Amygdala (tissue), 56 donors: ENCODE measurements around the gene POLR3K.
A peak's percentile ranks its signal among the peaks of the same experiment; 100 is the strongest.

Experiments
- DNase-seq, 56 donors: peaks; one replicate each; lab custom pipeline; 2025; lab: John Stamatoyannopoulos, UW

The POLR3K gene

DNA sequence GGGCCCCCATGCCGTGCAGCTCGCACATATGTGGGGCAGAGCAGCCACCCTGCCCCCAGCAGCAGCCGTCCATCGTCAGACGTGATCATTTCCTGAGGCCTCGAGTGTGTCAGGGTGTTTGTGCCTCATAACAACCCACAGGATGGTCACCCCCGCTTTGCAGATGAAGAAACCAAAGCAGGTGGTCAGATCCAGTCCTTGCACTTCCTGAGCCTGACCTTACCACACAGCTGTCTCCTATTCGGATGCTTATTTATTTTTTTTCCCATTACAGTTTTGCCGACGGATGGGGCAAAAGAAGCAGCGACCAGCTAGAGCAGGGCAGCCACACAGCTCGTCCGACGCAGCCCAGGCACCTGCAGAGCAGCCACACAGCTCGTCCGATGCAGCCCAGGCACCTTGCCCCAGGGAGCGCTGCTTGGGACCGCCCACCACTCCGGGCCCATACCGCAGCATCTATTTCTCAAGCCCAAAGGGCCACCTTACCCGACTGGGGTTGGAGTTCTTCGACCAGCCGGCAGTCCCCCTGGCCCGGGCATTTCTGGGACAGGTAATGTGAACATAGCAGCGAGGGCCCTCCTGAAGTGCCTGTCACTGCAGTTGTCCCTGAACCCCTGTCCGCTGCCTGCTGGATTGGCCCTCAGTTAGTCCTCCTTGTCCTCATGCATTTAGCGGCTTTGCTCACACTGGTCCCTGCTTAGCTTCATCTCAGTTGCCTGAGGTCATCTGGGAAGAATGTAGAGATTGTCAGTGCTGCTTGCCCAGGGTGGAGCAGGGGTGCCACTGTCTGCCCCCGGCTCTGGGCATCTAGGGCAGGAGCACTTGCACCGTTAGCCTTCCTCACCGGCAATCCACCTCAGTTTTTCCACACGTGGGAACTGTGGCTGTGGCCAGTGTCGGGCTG lies 26.0 kb upstream of the POLR3K start:
- DNase-seq, result no peak

DNA sequence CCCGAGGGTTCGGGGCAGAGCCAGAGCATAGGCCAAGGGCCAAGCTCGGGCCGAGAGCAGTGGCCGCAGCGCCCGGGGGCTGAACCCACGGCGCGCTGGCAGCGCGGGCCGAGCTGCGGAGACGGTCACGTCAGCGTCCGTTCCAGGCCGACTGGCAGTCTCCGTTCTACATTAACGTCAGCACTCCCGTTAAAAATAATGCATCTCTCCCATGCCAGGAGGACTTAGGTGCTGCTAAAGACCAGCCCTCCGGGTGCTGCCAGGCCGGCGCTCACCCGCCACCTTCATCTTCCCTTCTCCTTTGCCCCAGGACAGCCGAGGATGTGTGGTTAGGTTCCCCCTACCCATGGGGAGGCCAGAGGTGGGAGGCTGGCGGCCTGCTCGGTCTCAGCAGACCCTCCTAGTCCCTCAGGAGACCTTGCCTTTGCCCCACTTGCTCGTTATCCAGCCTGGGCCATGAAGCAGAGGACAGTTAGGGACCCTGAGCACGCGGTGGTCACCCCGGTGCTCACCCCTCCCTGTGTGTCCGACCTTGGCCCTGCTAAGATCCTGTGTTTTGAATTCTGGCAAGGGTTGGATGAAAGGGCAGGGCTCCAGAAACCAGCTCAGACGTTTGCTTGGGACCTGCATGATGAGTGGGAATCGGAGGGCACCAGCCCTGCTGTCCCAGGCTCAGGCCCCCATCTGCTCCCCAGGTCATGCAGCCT lies 25.2 kb upstream of the POLR3K start:
- DNase-seq, result peak in 4 of 56 donors; percentile 8 to 55 (median 32)

DNA sequence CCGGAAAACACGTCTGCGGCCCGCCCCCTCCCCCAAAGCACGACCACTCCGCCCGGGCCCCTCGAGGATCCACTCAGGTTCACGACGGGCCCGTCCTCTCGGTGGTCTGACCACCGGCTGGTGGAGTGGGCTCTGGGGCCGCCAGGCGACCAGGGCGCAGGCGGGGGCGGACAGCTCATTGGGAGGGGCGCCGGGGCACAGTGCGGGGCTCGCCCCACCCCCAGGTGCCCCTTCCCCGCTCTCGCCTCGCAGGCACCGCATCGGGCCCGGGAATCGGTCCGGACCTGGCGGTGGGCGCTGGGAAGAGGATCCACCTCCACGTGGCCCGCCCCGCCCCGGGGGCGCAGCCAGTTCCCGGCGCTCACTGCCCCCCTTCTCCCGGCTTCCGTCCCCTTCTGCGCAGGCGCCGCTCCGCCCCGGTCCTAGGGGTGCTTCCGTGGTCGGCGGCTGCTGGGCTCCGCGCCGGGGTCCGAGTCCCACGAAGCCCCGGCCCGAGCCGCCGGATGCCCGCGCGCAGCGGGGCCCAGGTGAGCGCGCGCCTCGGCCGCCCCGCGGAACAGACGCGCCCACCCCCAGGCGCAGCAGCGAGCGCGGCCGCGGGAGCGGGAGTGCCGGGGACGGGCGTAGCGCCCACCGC lies 24.5 kb upstream of the POLR3K start, which contains the start of gene MPG:
Gene MPG (plus strand): TSS at position 419 of the 637 bp plus-strand sequence. CDS start 85 bp downstream, at position 504.
- DNase-seq, result peak in 52 of 56 donors; percentile 24 to 89 (median 70)

DNA sequence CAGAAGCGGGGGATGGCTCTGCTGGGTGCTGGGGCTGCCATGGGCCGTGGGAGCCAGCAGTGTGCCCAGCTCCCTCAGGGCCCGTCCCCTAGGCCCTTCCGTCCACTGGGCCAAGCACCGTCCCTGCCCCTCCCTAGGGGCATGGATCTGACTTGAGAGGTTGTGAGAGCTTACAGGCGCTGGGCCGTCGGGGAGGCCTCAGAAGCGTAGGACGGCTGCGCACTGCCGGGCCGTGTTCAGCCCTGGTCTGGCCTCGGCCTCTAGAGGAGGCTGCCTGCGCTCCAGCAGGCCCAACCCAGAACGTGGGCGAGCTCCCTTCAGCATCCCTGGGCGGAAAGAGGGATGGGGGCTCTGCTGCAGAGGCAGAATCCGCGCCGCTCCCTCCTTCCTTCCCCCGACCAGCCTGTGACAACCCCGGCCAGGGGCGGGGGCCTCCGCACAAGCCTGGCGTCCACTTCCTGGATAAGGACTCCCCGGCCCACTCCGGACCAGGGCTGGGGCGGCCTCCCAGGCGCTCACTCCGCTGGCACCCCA lies 23.9 kb upstream of the POLR3K start:
- DNase-seq, result peak in 11 of 56 donors; percentile 30 to 68 (median 52)

DNA sequence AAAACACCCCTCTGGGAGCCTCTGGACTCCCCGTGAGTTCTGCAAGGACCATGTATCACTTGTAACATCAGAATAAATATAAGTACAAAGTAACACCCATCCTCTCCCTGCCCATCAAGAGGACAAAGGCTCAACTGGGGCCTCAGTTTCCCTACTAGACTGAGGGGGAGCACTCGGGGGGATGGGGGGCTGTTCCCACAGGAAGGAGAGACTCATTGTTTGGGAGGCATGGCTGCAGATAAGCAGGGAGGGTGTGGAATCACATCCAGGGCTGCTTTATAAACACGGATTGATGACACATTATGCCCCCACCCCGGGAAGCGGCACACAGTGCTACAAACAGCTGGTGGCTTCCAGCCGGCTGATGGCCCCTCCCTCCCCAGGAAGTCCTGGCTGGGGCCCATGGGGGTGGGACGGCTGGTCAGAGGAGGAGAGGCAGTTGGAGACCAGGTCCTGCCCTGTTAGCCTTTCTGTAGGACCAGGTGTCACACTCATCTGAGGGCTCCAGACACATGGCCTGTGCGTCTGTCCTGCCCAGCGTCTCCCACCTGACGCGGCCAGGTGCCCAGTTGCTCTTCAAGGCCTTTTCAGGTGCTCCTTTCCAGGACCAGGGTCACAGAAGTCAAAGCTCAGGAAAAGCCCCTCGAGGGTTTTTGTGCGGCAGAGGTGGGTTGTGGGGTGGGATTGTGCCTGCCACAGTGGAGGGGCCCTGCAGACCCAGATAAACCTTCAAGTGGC lies 23.3 kb upstream of the POLR3K start:
- peak in 8 of 56 donors; percentile 20 to 63 (median 34) for DNase-seq

DNA sequence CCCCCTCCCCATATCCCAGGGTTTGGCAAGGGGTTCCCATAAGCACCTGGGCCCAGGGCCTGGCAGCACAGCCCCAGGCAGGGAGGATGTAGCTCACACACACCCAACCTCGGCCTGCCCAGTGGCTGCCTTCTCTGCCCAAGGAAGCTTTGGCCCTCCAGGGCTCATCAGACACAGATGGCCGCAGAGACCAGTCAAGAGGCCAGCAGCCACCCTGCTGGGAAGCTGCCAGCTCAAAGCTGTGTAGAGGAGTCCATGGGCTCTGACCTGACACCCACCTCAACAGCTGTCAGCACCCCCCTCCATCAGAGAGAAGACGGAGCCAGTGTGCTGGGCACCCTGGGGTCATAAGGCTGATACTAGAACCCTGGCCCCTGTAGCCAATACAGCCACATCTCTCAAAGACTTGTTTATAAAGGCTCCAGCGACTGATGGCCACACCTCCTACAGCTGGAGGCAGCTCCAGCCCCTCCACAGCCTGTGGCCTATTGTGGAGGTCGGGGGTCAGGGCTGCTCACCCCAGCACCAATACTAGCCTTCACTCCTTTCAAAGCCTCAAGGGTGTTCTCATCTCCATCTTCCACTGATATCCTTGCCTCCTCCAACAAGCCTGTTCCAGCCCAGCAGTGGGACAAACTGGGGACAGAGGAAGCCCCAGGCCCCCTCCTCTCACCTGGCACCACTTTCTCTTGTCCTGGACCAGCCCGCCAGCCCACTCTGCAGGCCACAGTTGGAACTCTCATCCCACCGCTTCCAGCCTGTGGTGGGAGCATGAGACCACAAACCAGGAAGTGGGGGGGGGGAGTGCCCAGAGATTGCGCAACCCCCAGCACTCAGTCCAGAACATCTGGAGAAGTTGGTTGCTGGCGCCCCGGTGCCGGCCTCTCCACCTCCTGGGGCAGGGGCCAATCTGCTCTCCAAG lies 22.4 kb upstream of the POLR3K start:
- DNase-seq, result peak in 2 of 56 donors; percentile 10 to 25

DNA sequence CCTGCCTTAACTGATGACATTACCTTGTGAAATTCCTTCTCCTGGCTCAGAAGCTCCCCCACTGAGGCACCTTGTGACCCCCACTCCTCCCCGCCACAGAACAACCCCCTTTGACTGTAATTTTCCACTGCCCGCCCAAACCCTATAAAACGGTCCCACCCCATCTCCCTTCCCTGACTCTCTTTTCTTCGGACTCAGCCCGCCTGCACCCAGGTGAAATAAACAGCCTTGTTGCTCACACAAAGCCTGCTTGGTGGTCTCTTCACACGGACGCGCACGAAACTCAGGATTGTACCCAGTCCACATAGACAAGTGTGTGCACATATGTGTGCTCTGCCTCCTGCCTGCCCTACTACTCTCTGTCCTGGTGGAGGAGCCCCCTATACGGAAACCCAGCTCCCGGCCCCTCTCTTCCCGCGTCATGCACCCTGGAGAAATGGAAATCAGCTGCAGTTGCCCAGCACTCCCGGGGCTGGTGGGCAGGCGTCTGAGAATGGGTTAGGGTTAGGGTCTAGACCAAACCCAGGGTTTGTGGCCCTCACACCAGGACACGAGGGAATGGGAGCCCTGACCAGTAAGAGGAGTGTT lies 21.4 kb upstream of the POLR3K start:
- no peak for DNase-seq

DNA sequence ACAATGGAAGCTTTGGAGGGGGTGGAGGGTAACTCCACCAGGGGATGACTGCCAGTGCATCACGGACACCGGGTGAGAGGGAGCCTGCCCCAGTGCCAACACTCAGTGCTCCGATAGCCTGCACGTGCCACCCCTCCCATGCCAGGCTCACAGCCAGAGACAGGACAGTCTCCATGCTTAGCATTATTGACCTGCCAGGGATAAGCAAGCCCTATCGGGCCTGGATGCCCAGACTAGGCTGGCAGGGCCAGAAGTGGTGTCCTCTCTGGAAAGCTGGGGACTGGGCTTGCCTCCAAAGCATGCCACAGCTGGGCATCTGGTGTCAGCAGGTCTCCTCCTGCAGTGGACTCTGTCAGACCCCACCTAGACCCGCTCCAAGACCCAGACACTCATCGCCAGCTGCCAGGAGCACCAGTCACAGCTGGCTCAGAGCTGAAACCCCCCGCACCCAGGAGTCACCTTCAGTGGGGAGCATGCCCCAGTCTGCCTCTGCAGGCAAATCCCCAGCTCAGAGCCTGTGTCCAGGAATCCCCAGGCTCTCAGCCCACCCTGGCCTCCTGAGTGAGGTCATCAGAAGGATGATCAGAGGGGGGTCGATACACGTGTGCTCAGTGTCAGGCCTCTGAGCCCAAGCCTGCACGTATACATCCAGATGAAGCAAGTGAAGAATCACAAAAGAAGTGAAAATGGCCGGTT lies 20.8 kb upstream of the POLR3K start:
- DNase-seq, result peak in 4 of 56 donors; percentile 17 to 32 (median 23)

DNA sequence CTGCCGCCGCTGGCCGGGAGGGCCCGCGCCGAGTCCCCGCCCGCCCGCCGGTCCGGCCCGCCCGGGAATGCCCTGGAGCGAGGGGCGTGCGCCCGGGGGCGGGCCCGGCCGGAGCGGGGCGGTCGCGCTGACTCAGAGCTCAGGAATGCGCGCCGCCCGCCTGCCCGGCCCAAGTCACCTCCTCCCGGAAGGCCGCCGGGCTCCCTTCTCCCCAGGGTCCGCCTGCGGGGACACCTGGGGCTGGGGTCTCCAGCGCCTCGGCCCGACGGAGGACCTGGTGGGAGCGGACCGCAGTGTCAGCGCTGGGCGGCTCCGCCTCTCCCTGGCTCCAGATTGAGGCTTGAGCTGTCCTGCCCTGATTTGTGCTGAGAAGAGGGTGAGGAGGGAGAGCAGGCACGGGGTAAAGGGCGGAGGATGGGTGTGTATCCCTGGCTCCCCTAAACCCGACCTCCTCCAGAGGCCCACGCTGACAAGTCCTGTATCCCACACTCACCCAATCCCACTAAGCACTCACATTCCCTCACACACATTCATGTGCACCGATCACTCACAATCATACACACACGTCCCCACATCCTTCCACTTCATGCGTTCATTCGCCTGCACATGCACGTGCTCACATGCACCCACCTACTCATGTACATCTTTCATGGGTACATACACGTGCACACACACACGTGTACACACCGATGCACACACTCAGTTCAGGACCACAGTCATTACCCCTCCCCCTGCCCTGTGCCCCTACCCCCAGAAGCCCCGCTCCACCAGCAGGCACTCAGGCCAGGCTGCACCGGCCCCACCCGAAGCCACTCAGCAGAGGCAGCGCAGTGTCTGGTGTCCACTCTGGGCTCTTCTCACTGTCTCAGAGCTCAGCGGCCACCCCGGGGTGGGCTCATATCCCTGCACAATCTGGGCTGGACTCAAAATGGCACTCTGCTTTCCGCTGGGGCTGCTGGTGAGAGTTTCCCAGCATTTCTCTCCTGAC lies 19.4 kb upstream of the POLR3K start, which contains the start of gene RHBDF1:
Gene RHBDF1 (minus strand): TSS at position 71 of the 988 bp plus-strand sequence. CDS start 7,616 bp downstream, outside the sequence.
- DNase-seq, result peak in 4 of 56 donors; percentile 19 to 47 (median 26)

DNA sequence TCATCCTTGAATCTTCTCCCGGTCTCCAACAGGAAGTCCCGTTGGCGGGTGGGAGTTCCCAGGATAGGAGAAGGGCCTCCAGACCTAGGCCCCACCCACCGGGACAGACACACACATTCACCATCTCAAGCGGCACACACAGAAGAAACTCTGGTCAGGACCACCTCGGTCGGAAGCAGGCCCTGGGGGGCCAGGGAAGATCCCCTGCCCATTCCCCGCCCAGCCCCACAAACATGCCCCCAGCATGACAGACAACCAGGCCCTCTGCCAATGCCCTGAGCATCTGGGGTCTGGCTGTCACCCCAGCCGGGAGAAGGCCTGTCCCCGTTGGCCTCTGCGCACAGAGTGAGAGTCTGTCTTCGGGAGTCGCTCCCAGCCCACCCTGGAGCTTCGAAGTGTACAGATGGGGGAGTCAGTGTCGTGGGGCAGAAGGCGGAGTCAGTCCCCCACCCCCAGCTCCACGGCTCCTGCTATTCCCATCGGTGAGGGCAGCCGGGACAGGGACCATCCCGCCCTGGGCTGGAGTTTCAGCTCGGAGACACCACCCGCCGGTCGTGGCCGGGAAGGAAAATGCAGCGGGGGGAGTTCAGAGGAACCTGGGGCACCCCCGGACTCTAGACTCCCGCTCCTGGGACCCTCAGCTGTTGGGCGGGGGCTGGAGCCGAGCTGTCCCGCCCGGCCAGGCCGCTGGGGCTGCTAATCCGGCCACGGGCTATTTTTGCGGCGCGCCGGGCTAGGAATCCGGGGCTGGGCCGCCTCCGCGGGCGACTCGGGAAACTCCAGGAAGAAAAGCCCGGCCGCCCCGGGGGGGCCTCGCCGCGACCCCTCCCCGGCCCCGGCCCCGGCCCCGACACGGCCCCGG lies 18.4 kb upstream of the POLR3K start:
- peak in 13 of 56 donors; percentile 12 to 63 (median 52) for DNase-seq

DNA sequence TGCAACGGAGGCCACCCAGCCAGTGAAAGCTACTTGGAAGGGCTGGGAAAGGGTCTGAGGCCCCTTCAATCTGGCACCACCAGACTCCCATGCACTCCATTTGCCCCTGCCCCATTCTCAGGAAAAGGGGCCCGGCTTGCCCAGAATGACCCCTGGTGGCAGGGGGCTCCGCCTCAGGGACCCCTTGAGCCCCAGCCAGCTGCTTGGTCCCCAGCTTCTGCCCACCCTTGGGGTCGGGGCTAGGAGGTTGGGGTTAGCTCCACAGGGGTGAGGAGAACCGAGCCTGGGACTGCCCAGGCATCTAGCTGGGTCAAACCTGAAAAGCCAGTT lies 17.8 kb upstream of the POLR3K start:
- DNase-seq, result no peak

DNA sequence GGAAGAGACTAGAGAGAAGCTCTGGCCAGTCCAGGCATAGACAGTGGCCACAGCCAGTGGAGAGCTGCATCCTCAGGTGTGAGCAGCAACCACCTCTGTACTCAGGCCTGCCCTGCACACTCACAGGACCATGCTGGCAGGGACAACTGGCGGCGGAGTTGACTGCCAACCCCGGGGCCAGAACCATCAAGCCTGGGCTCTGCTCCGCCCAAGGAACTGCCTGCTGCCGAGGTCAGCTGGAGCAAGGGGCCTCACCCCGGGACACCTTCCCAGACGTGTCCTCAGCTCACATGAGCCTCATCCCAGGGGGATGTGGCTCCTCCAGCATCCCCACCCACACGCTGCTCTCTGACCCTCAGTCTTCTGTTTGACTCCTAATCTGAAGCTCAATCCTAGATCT lies 15.8 kb upstream of the POLR3K start:
- DNase-seq, result no peak

DNA sequence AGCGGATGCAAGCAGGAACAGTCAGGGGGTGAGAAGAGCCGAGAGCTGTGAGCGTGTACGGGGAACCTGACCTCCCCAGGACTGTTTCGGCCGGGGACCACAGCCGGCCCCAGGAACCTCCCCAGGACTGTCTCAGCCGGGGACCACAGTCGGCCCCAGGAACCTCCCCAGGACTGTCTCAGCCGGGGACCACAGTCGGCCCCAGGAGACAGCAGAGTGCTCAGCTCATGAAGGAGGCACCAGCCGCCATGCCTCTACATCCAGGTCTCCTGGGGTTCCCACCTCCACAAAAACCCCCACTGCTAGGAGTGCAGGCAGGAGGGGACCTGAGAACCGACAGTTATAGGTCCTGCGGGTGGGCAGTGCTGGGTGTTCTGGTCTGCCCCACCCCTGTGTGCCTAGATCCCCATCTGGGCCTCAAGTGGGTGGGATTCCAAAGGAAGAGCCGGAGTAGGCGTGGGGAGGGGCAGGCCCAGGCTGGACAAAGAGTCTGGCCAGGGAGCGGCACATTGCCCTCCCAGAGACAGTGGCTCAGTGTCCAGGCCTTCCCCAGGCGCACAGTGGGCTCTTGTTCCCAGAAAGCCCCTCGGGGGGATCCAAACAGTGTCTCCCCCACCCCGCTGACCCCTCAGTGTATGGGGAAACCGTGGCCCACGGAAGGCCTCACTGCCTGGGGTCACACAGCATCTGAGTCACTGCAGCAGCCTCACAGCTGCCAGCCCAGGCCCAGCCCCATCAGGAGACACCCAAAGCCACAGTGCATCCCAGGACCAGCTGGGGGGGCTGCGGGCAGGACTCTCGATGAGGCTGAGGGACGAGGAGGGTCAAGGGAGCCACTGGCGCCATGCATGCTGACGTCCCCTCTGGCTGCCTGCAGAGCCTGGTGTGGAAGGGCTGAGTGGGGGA lies 14.7 kb upstream of the POLR3K start:
- DNase-seq, result peak in 19 of 56 donors; percentile 16 to 68 (median 38)

DNA sequence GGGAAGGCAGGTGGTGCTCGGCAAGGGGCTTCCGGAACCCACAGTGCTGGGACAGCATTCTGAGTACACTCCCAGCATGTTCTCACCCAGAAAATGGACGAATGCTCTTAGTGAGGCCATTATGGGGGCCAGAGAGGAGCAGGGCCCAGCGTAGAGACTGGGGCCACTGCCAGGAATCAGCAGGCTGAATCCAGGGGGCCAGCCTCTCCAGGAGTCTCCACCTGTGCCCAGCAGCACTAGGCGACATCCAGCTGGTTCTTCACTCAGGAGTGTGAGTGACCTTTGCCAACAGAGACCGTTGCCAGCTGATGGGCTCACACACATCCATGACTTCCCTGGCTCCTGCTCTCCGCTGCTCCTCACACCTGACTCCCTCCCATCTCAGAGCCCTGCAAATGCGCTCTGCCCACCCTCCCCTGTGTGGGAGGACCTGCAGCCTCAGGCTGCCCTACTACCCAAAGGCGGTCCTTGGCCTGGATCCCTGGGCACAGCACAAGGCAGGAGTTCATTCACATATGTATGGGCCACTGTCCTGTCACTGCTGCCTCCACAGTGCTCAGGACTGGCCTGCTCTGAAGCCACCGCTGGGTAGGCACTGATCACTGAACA lies 13.9 kb upstream of the POLR3K start:
- peak in 14 of 56 donors; percentile 13 to 68 (median 33) for DNase-seq
